Vagina (tissue), 2 donors: ENCODE measurements around the gene CCDC83. TPM values are rescaled to one million over a fixed set of nuclear protein-coding genes. Genes with fewer than 3 reads are reported as not detected.

Source experiments
- DNase-seq, 2 donors: peaks; one replicate each; pipeline ENCODE4 v3.0.0-alpha.2; 2017; ENCODE audit errors: extremely low spot score in 2 of 2
- H3K27ac ChIP-seq: fragments of 200-600 bp; sonication (generic); one replicate; pipeline ENCODE4 v1.5.1; 2019
- H3K27me3 ChIP-seq: fragments of 200-600 bp; sonication (generic); one replicate; pipeline ENCODE4 v1.5.1; 2019
- H3K36me3 ChIP-seq, 2 donors: fragments of 200-600 bp; sonication (generic); one replicate each; pipeline ENCODE4 v1.5.1; 2017 to 2019
- H3K4me1 ChIP-seq: fragments of 200-600 bp; sonication (generic); one replicate; pipeline ENCODE4 v1.5.1; 2019
- H3K4me3 ChIP-seq, 2 donors: fragments of 200-600 bp; sonication (generic); 1 replicate in 1 of 2; 2 replicates in 1 of 2; pipeline ENCODE4 v1.5.1; 2016 to 2019
- H3K9me3 ChIP-seq: fragments of 200-600 bp; sonication (generic); one replicate; pipeline ENCODE4 v1.5.1; 2019
- POLR2A ChIP-seq, 2 donors: fragments of 450-650 bp; IDR thresholded peaks; one replicate each; pipeline ENCODE4 v1.6.1; 2017; ENCODE audit warnings: antibody characterized with exemption in 2 of 2, mild to moderate bottlenecking in 2 of 2, moderate library complexity in 2 of 2
- POLR2AphosphoS5 ChIP-seq, 2 donors: sonication (generic); formaldehyde crosslinking; IDR thresholded peaks; one replicate each; pipeline ENCODE4 v1.9.0; 2017; ENCODE audit warnings: antibody characterized with exemption in 2 of 2, mild to moderate bottlenecking in 2 of 2, low read depth in 1 of 2; ENCODE audit not compliant: insufficient read depth in 1 of 2
- intact Hi-C: fragments of 100-400 bp; cut with DNase I; formaldehyde crosslinking; loops from one replicate; pipeline ENCODE4 v1.15.1; 2023
- total RNA-seq: library from RNA; depleted of rRNA; stranded (reverse); fragments of >200 nt; gene quantifications from one replicate; pipeline ENCODE4 v1.2.3, GENCODE V29; 2016
- TF ChIP-seq, protein P1 (sequence below), 3 experiments: fragments of 450-650 bp in 2 of 3; fragments of 200-600 bp in 1 of 3; sonication (generic) in 1 of 3; IDR thresholded peaks; one replicate each; pipeline ENCODE4 v1.5.1; 2017 to 2019; ENCODE audit warnings: antibody characterized with exemption in 3 of 3, mild to moderate bottlenecking in 2 of 3, moderate library complexity in 2 of 3

The CCDC83 gene
- total RNA-seq, 1 donor from 2014 or later: not detected

DNA sequence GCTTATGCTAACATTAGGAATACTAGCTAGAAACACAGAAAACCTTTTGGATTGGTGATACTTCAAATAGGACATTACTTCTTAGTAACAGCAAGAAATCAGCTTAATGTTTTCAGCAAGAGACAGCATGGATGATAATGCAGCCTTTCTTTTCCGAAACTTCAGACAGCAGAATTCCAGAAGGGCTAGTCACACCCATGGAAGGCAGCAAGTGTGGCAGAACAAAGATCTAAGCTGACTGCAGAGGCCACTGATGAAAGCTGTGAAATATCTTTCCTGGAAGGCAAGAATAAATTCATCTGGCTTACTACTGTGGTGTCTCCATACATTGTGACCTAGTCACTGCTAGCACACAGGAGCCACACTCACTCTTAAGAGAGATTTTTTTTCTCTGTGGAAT, 100.3 kb downstream of the CCDC83 start:
- H3K36me3 ChIP-seq: peaks cover 0 to 8% of the 10 kb centered on the region in 2 donors
- TF ChIP-seq POLR2AphosphoS5 (IDR thresholded peaks at IDR 0.05; ENCODE audit: insufficient read depth in 1 of 2, low read depth in 1 of 2) (no peak), POLR2A (IDR thresholded peaks at IDR 0.05) (no peak)
- TF ChIP-seq, protein P1, sequence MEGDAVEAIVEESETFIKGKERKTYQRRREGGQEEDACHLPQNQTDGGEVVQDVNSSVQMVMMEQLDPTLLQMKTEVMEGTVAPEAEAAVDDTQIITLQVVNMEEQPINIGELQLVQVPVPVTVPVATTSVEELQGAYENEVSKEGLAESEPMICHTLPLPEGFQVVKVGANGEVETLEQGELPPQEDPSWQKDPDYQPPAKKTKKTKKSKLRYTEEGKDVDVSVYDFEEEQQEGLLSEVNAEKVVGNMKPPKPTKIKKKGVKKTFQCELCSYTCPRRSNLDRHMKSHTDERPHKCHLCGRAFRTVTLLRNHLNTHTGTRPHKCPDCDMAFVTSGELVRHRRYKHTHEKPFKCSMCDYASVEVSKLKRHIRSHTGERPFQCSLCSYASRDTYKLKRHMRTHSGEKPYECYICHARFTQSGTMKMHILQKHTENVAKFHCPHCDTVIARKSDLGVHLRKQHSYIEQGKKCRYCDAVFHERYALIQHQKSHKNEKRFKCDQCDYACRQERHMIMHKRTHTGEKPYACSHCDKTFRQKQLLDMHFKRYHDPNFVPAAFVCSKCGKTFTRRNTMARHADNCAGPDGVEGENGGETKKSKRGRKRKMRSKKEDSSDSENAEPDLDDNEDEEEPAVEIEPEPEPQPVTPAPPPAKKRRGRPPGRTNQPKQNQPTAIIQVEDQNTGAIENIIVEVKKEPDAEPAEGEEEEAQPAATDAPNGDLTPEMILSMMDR (IDR thresholded peaks at IDR 0.05): no peak
- intact Hi-C loops: no loop called here

DNA sequence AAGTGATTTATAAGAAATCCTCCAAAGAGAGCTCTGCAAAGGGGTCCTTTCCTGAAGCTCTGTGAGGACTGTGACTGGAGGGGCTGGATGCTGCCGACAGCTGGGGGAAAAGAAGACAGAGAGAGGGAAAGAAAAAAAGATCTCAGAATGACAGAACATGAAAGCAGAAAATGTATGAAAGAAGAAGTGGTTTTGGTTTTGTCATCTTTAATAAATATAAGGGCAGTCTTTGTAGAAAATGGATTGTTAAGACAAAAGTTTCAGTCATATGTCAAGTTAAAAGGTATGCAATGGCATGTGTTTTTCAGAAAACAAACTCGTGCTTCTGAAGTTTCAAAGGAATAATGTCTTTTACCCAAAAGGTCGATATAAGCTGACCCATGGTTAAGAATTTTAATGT, 105.5 kb downstream of the CCDC83 start:
- TF ChIP-seq, protein P1 (IDR thresholded peaks at IDR 0.05): no peak
- TF ChIP-seq POLR2AphosphoS5 (IDR thresholded peaks at IDR 0.05; ENCODE audit: insufficient read depth in 1 of 2, low read depth in 1 of 2) (no peak), POLR2A (IDR thresholded peaks at IDR 0.05) (no peak)
- H3K27ac ChIP-seq: no peak overlapping the region
- H3K4me1 ChIP-seq: peaks cover 16% of the 10 kb centered on the region
- peaks cover 0 to 8% of the 10 kb centered on the region in 2 donors for H3K36me3 ChIP-seq
- intact Hi-C loops: no loop called here
- no peak overlapping the region for H3K4me3 ChIP-seq
- H3K27me3 ChIP-seq: no peaks in the 10 kb centered on the region
- H3K9me3 ChIP-seq: no peaks in the 10 kb centered on the region
- no peak for DNase-seq

More for the DNA sequence above, 100.3 kb downstream of the CCDC83 start:
- Histone ChIP-seq H3K27ac (no peak overlapping the region), H3K4me3 (no peak overlapping the region), H3K4me1 (no peaks in the 10 kb centered on the region), H3K9me3 (no peaks in the 10 kb centered on the region), H3K27me3 (no peaks in the 10 kb centered on the region)
- DNase-seq: no peak

DNA sequence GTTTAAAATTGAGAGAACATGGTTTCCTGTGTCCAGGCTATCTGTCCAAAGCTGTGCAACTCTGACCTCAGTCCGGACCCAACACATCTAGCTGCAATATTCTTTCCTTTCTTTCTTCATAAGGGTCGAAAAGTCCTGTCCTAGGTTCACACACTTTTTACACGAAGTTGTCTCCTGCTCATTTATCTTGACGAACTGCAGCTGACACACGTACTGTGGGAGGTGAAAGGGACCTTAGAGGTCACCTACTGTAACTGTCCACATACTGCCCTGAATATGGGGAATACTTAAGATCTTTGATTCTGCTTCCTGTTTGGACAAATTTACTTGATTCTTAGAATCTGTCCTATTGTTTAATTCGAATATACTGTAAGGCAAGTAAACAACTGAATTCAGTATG, 105.9 kb downstream of the CCDC83 start:
- no peak for DNase-seq
- H3K27ac ChIP-seq: no peak overlapping the region
- peaks cover 0 to 10% of the 10 kb centered on the region in 2 donors for H3K36me3 ChIP-seq
- TF ChIP-seq POLR2A (IDR thresholded peaks at IDR 0.05) (no peak), POLR2AphosphoS5 (IDR thresholded peaks at IDR 0.05; ENCODE audit: insufficient read depth in 1 of 2, low read depth in 1 of 2) (no peak)
- TF ChIP-seq, protein P1 (IDR thresholded peaks at IDR 0.05): no peak
- no peaks in the 10 kb centered on the region for H3K9me3 ChIP-seq
- peaks cover 16% of the 10 kb centered on the region for H3K4me1 ChIP-seq
- intact Hi-C loops: no loop called here
- no peaks in the 10 kb centered on the region for H3K27me3 ChIP-seq
- no peak overlapping the region for H3K4me3 ChIP-seq

DNA sequence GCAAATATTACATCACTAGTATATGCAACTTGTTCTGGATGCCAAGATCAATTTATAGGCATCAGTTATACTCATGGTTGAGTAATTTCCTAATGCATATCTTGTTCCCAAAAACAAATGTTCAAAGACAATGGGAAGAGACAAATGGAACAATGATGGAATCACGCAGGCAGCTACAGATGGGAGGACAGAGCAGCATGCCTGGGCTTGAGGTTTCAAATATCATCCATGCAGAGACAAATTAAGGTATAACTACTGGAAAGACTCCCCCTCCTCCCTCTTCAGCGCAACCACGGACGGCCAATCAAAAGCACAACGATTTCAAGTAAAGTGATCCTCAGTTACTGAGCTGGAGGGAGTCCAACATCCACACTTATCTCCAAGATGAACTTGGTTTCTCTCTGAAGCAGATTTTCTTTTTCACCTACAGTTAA, 106.8 kb downstream of the CCDC83 start:
- Histone ChIP-seq H3K4me1 (peaks cover 16% of the 10 kb centered on the region), H3K27ac (no peak overlapping the region), H3K27me3 (no peaks in the 10 kb centered on the region), H3K4me3 (no peak overlapping the region), H3K36me3 (peaks cover 0 to 10% of the 10 kb centered on the region in 2 donors), H3K9me3 (no peaks in the 10 kb centered on the region)
- TF ChIP-seq POLR2AphosphoS5 (IDR thresholded peaks at IDR 0.05; ENCODE audit: insufficient read depth in 1 of 2, low read depth in 1 of 2): no peak
- intact Hi-C loops: no loop called here
- no peak for DNase-seq

DNA sequence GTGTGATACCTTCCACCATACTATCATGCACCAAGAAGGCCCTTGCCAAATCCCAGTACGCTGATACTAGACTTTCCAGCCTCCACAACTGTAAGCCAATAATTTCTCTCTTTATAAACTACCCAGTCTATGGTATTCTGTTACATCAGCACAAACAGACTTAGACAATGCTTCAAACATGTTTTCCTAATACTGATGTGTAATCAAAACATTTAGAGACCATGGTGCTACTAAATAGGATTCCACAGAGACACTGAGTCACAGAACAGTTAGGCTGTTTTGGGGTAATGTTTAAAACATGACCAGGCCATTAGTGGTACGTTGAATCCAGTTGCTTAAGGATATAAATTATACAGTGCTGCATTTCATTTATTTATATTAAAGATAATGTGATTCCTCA, 110.0 kb downstream of the CCDC83 start:
- no peaks in the 10 kb centered on the region for H3K9me3 ChIP-seq
- H3K4me1 ChIP-seq: peaks cover 35% of the 10 kb centered on the region
- TF ChIP-seq, protein P1 (IDR thresholded peaks at IDR 0.05): no peak
- no peak for TF ChIP-seq POLR2AphosphoS5 (IDR thresholded peaks at IDR 0.05; ENCODE audit: insufficient read depth in 1 of 2, low read depth in 1 of 2)
- no peak for TF ChIP-seq POLR2A (IDR thresholded peaks at IDR 0.05)
- no peak for DNase-seq
- no peaks in the 10 kb centered on the region for H3K27me3 ChIP-seq
- intact Hi-C loops: no loop called here
- no peak overlapping the region for H3K27ac ChIP-seq
- H3K36me3 ChIP-seq: peaks cover 0 to 13% of the 10 kb centered on the region in 2 donors
- H3K4me3 ChIP-seq: no peak overlapping the region
